Peyer's patch (tissue), 4 donors: ENCODE results near the gene CREBBP. TPM values are rescaled to one million over a fixed set of nuclear protein-coding genes. Genes with fewer than 3 reads are reported as not detected.

Source experiments
- DNase-seq, 3 donors: peaks; one replicate each; pipeline ENCODE4 v3.0.0-alpha.2; 2017 to 2019
- H3K27ac ChIP-seq, 4 donors: fragments of 200-600 bp; sonication (generic); one replicate each; pipeline ENCODE4 v1.5.1; 2016 to 2019
- H3K27me3 ChIP-seq, 2 donors: fragments of 200-600 bp; sonication (generic); one replicate each; pipeline ENCODE4 v1.5.1; 2019
- H3K36me3 ChIP-seq, 3 donors: fragments of 200-600 bp; sonication (generic); one replicate each; pipeline ENCODE4 v1.5.1; 2016 to 2019
- H3K4me1 ChIP-seq, 4 donors: fragments of 200-600 bp; sonication (generic); one replicate each; pipeline ENCODE4 v1.5.1; 2016 to 2019
- H3K4me3 ChIP-seq, 4 donors: fragments of 200-600 bp; sonication (generic); 1 replicate in 3 of 4; 2 replicates in 1 of 4; pipeline ENCODE4 v1.5.1; 2016 to 2019; ENCODE audit warnings: mild to moderate bottlenecking in 1 of 4
- H3K9me3 ChIP-seq, 4 donors: fragments of 200-600 bp; sonication (generic); one replicate each; pipeline ENCODE4 v1.5.1; 2016 to 2019; ENCODE audit warnings: mild to moderate bottlenecking in 1 of 4
- POLR2A ChIP-seq, 2 donors: fragments of 450-650 bp; IDR thresholded peaks; one replicate each; pipeline ENCODE4 v1.5.1; 2017; ENCODE audit warnings: antibody characterized with exemption in 2 of 2, mild to moderate bottlenecking in 2 of 2, moderate library complexity in 2 of 2
- total RNA-seq, 4 donors: library from RNA; depleted of rRNA; stranded (reverse); fragments of >200 nt; gene quantifications; one replicate each; pipeline ENCODE4 v1.1.0, GENCODE V29; 2016
- TF ChIP-seq, protein P1 (sequence below), 6 experiments: fragments of 450-650 bp in 4 of 6; fragments of 200-600 bp in 2 of 6; sonication (generic) in 1 of 6; IDR thresholded peaks; one replicate each; pipeline ENCODE4 v1.5.1; 2017 to 2019; ENCODE audit warnings: antibody characterized with exemption in 6 of 6, mild to moderate bottlenecking in 3 of 6, moderate library complexity in 1 of 6

The CREBBP gene
- total RNA-seq, 4 donors from 2014 or later, result 84.2 to 238 (median 140) TPM

DNA sequence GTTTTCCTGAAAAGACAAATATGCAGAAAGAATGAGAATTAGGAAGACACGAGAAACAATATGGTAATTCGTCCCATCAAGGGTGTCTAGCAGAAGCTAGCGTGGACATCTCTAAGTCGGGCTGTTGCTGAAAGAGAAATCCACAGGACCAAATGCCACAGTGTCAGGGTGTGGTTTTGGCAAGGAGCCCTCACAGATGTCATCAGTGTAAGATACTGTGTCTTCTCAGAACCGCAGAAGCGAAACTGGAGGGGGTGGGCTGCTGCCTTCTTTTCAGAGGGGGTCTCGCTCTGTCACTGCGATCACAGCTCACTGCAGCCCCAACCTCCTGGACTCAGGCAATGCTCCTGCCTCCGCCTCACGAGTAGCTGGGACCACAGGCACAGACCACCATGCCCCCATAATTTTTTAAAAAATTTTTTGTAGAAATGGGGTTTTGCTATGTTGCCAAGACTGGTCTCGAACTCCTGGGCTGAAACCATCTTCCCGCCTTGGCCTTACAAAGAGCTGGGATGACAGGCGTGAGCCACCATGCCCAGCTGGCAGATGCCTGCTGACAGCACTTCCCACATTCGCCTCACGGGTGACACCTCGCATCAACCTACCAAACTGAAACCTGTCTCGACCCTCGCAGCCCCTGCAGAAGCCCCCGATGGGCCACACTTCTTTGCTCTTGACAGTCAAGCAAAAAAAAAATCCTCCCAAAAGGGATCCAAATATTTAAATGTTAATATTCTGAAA, 189.4 kb downstream of the CREBBP start:
- Histone ChIP-seq H3K27ac (peak overlapping the region in 1 of 4 donors; percentile 47), H3K27me3 (no peaks in the 10 kb centered on the region), H3K4me1 (peaks cover 0 to 17% (median 0%) of the 10 kb centered on the region in 4 donors), H3K36me3 (peaks cover 0 to 15% (median 0%) of the 10 kb centered on the region in 3 donors), H3K4me3 (peak overlapping the region in 1 of 4 donors; percentile 27), H3K9me3 (no peaks in the 10 kb centered on the region)
- no peak for TF ChIP-seq POLR2A (IDR thresholded peaks at IDR 0.05)
- TF ChIP-seq, protein P1, sequence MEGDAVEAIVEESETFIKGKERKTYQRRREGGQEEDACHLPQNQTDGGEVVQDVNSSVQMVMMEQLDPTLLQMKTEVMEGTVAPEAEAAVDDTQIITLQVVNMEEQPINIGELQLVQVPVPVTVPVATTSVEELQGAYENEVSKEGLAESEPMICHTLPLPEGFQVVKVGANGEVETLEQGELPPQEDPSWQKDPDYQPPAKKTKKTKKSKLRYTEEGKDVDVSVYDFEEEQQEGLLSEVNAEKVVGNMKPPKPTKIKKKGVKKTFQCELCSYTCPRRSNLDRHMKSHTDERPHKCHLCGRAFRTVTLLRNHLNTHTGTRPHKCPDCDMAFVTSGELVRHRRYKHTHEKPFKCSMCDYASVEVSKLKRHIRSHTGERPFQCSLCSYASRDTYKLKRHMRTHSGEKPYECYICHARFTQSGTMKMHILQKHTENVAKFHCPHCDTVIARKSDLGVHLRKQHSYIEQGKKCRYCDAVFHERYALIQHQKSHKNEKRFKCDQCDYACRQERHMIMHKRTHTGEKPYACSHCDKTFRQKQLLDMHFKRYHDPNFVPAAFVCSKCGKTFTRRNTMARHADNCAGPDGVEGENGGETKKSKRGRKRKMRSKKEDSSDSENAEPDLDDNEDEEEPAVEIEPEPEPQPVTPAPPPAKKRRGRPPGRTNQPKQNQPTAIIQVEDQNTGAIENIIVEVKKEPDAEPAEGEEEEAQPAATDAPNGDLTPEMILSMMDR (IDR thresholded peaks at IDR 0.05), result no peak
- DNase-seq, result no peak

GRCh38 chr16:3690470-3690928, 190.0 kb downstream of the CREBBP start:
- H3K4me1 ChIP-seq, result peaks cover 0 to 11% (median 0%) of the 10 kb centered on the region in 4 donors
- H3K27ac ChIP-seq, result peak overlapping the region in 1 of 4 donors; percentile 47
- TF ChIP-seq, protein P1 (IDR thresholded peaks at IDR 0.05), result peak; percentile 86 to 92 (median 90)
- TF ChIP-seq POLR2A (IDR thresholded peaks at IDR 0.05), result no peak
- peak overlapping the region in 2 of 4 donors; percentile 27 to 38 for H3K4me3 ChIP-seq
- H3K36me3 ChIP-seq, result peaks cover 0 to 22% (median 0%) of the 10 kb centered on the region in 3 donors
- peak; percentile 81 to 96 (median 90) for DNase-seq
- H3K27me3 ChIP-seq, result no peaks in the 10 kb centered on the region
- no peaks in the 10 kb centered on the region for H3K9me3 ChIP-seq

DNA sequence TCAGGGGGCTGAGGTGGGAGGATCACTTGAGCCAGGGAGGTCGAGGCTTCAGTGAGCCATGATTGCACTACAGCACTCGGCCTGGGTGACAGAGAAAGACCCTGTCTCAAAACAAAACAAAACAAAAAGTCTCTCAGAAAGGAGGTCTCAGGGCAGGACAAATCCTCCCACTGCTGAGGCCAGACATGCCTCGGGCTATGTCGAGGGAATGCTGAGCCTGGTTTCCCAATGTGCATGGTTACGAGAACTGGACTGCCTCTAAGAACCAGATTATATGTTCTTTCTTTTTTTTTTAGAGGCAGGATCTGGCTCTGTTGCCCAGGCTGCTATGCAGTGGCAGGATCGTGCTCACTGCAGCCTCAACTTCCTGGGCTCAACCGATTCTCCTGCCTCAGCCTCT, 190.8 kb downstream of the CREBBP start:
- Histone ChIP-seq H3K36me3 (peaks cover 0 to 28% (median 0%) of the 10 kb centered on the region in 3 donors), H3K27ac (no peak overlapping the region)

DNA sequence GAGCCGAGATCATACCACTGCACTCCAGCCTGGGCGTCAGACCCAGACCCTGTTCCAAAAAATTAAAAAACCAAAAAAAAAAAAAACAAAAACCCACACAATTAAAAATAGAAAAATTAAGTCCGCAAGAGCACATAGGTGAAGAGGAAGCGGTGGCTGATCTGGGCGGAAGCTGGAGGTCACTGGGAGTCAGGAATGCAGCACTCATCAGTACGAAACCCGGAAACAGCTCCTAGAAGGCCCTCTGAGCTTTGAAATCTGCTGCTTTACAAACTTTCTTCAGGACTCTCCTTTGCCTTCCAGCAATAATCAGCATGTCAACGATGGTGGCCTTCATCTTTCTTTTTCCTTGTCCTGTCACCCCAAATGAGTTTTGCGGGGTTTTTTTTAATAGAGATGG, 192.7 kb downstream of the CREBBP start:
- Histone ChIP-seq H3K4me1 (peaks cover 0 to 11% (median 0%) of the 10 kb centered on the region in 4 donors), H3K36me3 (peaks cover 0 to 28% (median 0%) of the 10 kb centered on the region in 3 donors)
- TF ChIP-seq, protein P1 (IDR thresholded peaks at IDR 0.05), result no peak
- TF ChIP-seq POLR2A (IDR thresholded peaks at IDR 0.05), result no peak

More for the DNA sequence above, 190.8 kb downstream of the CREBBP start:
- H3K27me3 ChIP-seq, result no peaks in the 10 kb centered on the region
- H3K4me3 ChIP-seq, result no peak overlapping the region
- H3K4me1 ChIP-seq, result peaks cover 0 to 11% (median 0%) of the 10 kb centered on the region in 4 donors
- TF ChIP-seq POLR2A (IDR thresholded peaks at IDR 0.05), result no peak
- TF ChIP-seq, protein P1 (IDR thresholded peaks at IDR 0.05), result no peak
- no peak for DNase-seq
- H3K9me3 ChIP-seq, result no peaks in the 10 kb centered on the region

DNA sequence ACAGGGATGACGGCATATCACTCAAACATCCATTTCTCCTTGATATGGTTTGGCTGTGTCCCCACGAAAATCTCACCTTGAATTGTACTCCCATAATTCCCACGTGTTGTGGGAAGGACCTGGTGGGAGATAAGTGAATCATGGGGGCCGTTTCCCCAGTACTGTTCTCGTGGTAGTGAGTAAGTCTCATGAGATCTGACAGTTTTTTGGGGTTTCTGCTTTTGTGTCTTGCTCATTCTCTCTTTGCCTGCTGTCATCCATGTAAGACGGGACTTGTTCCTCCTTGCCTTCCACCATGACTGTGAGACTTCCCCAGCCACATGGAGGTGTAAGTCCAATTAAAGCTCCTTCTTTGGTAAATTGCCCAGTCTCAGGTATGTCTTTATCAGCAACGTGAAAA, 193.5 kb downstream of the CREBBP start:
- no peak for TF ChIP-seq POLR2A (IDR thresholded peaks at IDR 0.05)
- TF ChIP-seq, protein P1 (IDR thresholded peaks at IDR 0.05), result no peak
- Histone ChIP-seq H3K36me3 (peaks cover 0 to 28% (median 0%) of the 10 kb centered on the region in 3 donors), H3K4me1 (peaks cover 0 to 11% (median 0%) of the 10 kb centered on the region in 4 donors), H3K4me3 (no peak overlapping the region), H3K27me3 (no peaks in the 10 kb centered on the region), H3K27ac (no peak overlapping the region), H3K9me3 (no peaks in the 10 kb centered on the region)
- DNase-seq, result no peak

More for the DNA sequence above, 192.7 kb downstream of the CREBBP start:
- no peaks in the 10 kb centered on the region for H3K9me3 ChIP-seq
- DNase-seq, result no peak
- no peaks in the 10 kb centered on the region for H3K27me3 ChIP-seq
- H3K27ac ChIP-seq, result no peak overlapping the region
- no peak overlapping the region for H3K4me3 ChIP-seq
